NCI-H510A treated with DMSO at 0.1 percent for 48 hours (cell line): ENCODE measurements around the gene ITGB6.

Source experiments
- DNase-seq: peaks from one replicate; lab custom pipeline; 2025; lab: John Stamatoyannopoulos, UW

ITGB6 gene

GRCh38 chr2:160050147-160050546, 149.9 kb downstream of the ITGB6 start:
- DNase-seq = no peak
